GM18873 (cell line): ENCODE results near the gene TJP2.

Experiments used
- ATAC-seq: cut with Tn5 transposase; IDR thresholded peaks from one replicate; pipeline ENCODE4 v1.9.1; 2021; ENCODE audit warnings: mild to moderate bottlenecking, moderate library complexity, moderate number of reproducible peaks; ENCODE audit not compliant: unreplicated experiment, low FRiP score

TJP2 gene

GRCh38 chr9:69319324-69320025 is 145.4 kb downstream of the TJP2 start:
- ATAC-seq = no peak

- no peak for ATAC-seq
Measured at GRCh38 chr9:69322256-69322655, 148.2 kb downstream of the TJP2 start.

DNA sequence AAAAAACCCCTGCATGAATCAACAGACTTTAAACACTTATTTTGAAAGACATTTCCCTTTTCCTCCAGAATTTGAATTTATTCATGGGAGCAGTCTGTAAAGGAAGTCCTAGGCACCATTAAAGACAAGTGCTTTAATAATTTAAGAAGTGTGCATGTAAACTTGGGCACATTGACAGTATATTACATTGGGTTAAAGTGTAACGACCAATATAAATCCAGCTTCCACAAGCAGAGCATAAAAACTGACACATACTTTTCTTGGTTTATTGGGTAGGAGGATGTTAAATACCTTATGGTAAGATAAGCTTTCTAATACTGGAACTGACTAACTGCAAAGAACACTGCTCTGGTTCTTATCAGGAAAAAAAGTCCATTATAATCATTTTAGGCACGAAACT is 149.8 kb downstream of the TJP2 start:
- ATAC-seq = no peak
